HL-60 (cell line): ENCODE data around the gene MAP4K4.

Experiments used
- DNase-seq, 2 experiments: peaks; one replicate each; pipeline ENCODE4 v3.0.0-alpha.2; 2010 to 2020; ENCODE audit warnings: low read depth in 1 of 2, low spot score in 1 of 2
- H3K27ac ChIP-seq: fragments of 250-450 bp; sonication (Bioruptor Pico); replicated peaks from 2 replicates; pipeline ENCODE4 v1.5.1; 2020; ENCODE audit warnings: mild to moderate bottlenecking, moderate library complexity
- H3K27me3 ChIP-seq: fragments of 250-450 bp; sonication (Bioruptor Pico); 2 replicates; pipeline ENCODE4 v1.5.1; 2021; ENCODE audit warnings: mild to moderate bottlenecking, moderate library complexity; ENCODE audit not compliant: insufficient read depth, poor library complexity, severe bottlenecking
- H3K4me3 ChIP-seq: replicated peaks from 2 replicates; pipeline ENCODE4 v1.5.1; 2011; ENCODE audit warnings: mild to moderate bottlenecking, control low read depth, low read length; ENCODE audit not compliant: insufficient read depth
- CTCF ChIP-seq: IDR thresholded peaks from one replicate; pipeline ENCODE4 v1.5.1; 2011; ENCODE audit warnings: low read length, control low read depth, inconsistent platforms; ENCODE audit not compliant: insufficient read depth
- GABPA ChIP-seq: IDR thresholded peaks from 2 replicates; pipeline ENCODE4 v1.6.1; 2012; ENCODE audit warnings: low read depth
- POLR2AphosphoS5 ChIP-seq: IDR thresholded peaks from 2 replicates; pipeline ENCODE4 v1.6.1; 2012; ENCODE audit warnings: low read depth
- SPI1 ChIP-seq: IDR thresholded peaks from 2 replicates; pipeline ENCODE4 v1.6.1; 2012; ENCODE audit warnings: low read depth, mild to moderate bottlenecking, borderline replicate concordance
- TF ChIP-seq, protein P1 (sequence below): IDR thresholded peaks from 2 replicates; pipeline ENCODE4 v1.6.1; 2012; ENCODE audit warnings: low read depth; ENCODE audit not compliant: insufficient replicate concordance

MAP4K4 gene

GRCh38 chr2:101728865-101729264 lies 31.4 kb downstream of the MAP4K4 start:
- no peak for DNase-seq
- no peak for TF ChIP-seq SPI1
- no peak for TF ChIP-seq POLR2AphosphoS5
- no peak for TF ChIP-seq CTCF
- TF ChIP-seq GABPA, result no peak
- TF ChIP-seq, protein P1, sequence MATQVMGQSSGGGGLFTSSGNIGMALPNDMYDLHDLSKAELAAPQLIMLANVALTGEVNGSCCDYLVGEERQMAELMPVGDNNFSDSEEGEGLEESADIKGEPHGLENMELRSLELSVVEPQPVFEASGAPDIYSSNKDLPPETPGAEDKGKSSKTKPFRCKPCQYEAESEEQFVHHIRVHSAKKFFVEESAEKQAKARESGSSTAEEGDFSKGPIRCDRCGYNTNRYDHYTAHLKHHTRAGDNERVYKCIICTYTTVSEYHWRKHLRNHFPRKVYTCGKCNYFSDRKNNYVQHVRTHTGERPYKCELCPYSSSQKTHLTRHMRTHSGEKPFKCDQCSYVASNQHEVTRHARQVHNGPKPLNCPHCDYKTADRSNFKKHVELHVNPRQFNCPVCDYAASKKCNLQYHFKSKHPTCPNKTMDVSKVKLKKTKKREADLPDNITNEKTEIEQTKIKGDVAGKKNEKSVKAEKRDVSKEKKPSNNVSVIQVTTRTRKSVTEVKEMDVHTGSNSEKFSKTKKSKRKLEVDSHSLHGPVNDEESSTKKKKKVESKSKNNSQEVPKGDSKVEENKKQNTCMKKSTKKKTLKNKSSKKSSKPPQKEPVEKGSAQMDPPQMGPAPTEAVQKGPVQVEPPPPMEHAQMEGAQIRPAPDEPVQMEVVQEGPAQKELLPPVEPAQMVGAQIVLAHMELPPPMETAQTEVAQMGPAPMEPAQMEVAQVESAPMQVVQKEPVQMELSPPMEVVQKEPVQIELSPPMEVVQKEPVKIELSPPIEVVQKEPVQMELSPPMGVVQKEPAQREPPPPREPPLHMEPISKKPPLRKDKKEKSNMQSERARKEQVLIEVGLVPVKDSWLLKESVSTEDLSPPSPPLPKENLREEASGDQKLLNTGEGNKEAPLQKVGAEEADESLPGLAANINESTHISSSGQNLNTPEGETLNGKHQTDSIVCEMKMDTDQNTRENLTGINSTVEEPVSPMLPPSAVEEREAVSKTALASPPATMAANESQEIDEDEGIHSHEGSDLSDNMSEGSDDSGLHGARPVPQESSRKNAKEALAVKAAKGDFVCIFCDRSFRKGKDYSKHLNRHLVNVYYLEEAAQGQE, result no peak
- no peak overlapping the region for H3K27ac ChIP-seq
- H3K4me3 ChIP-seq, result no peak overlapping the region
- no peaks in the 10 kb centered on the region for H3K27me3 ChIP-seq

DNA sequence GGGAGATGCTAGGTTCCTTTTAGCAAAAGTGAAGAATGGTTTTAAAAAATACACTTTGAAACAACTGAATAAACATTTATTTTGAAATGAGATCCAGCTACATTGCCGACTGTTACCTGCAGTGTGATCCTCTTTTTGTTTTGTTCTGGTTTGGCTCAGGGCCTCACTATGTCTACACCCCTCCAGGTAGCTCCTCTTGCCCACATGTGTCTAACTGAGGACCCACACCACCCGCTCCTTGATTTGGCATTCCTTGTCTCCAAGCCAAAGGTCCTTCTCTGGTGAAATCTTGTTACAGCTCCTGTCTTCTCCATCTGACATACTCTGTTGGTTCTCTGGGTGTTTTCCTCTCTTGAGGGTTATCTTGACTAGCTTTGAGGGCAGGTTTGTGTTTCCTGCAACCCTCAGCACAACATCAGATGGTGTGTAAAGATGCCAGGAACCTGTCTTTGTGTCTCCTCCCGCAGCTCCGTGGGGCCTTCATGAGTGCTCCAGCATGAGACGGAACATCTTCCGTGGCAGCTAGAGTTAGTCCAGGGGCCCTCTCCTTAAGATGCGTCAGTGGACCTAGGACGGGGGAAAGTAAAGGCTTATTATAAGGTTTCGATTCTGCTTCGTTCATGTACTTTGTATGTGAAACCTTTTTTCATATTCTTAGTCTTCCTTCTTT lies 32.1 kb downstream of the MAP4K4 start:
- no peak overlapping the region for H3K4me3 ChIP-seq
- no peak for DNase-seq
- H3K27ac ChIP-seq, result no peak overlapping the region
- no peak for TF ChIP-seq POLR2AphosphoS5
- TF ChIP-seq, protein P1, result no peak
- TF ChIP-seq GABPA, result no peak
- TF ChIP-seq CTCF, result no peak
- TF ChIP-seq SPI1, result no peak
- H3K27me3 ChIP-seq, result no peaks in the 10 kb centered on the region

DNA sequence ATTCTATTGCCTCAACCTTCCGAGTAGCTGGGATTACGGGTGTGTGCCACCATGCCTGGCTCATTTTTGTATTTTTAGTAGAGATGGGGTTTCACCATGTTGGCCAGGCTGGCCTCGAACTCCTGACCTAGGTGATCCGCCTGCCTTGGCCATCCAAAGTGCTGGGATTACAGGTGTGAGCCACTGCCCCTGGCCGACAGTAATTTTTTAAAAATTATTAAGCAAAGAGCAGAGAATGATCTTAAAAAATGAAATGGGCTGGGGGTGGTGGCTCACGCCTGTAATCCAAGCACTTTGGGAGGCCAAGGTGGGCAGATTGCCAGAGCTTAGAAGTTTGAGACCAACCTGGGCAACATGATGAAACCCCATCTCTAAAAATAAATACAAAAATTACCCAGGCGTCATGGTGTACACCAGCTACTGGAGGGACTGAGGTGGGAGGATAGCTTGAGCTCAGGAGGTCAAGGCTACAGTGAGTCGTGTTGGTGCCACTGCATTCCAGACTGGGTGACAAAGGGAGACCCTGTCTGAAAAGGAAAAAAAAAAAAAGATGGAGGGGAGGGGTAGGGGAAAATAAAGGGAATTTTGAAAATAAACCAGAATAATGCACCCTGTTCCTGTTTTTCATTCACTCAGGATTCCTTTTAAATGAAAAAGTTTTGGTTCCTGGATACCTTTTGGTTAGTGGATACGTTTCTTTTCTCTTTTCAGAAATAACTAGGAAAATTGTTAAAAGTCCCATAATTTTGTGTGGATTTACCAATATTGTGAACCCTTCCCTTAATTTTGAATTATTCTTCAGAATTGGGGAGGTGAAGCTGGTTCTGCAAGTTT lies 33.9 kb downstream of the MAP4K4 start:
- TF ChIP-seq SPI1 (no peak), GABPA (no peak), CTCF (no peak), POLR2AphosphoS5 (no peak)
- TF ChIP-seq, protein P1, result no peak
- H3K27ac ChIP-seq, result no peak overlapping the region
- DNase-seq, result no peak
- H3K27me3 ChIP-seq, result no peaks in the 10 kb centered on the region
- no peak overlapping the region for H3K4me3 ChIP-seq
